GM12873 (cell line): ENCODE data around the gene CUEDC1.

Experiments used
- CTCF ChIP-seq: IDR thresholded peaks from 2 replicates; pipeline ENCODE4 v1.5.1; 2012; ENCODE audit warnings: low read depth, mild to moderate bottlenecking, moderate library complexity, low read length, control low read depth; ENCODE audit not compliant: insufficient read depth; ENCODE audit errors: missing control alignments

Gene CUEDC1

DNA sequence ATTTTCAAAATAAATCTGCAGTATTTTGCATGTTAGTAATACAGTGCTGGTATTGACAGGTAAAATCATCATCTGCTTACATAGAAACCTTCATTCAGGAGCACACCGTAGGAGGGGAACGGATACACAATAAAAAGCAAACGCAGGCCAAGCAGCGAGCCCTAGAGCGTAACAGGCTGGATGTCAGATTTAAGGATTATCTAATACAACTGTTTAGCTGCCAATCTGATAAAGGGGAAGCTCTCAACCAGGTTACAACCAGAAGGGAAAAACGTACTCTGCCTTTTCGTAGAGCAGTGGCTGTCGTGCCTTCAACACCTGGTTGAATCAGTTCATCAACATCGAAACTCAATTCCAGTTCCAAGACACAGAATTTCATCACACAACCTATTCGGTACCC lies 16.4 kb upstream of the CUEDC1 start:
- no peak for TF ChIP-seq CTCF

DNA sequence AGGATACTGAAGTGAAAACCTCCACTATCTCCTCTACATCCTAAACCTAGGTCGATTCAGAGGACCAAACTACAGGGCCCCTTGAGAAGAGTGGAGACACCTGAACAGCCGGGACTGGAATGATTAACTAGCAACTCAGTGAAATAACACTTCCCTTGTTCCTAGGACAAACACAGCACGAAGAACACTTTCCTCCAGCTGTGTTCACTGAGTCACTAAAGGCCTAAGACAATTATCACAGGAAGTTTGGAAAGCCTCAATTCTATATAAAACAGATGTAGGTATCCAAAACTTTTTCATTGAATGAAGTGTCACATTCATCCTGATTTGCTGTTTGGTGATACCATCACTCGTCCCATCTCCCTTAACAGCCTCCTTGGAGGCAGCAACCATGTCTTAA lies 15.5 kb upstream of the CUEDC1 start:
- TF ChIP-seq CTCF = no peak

DNA sequence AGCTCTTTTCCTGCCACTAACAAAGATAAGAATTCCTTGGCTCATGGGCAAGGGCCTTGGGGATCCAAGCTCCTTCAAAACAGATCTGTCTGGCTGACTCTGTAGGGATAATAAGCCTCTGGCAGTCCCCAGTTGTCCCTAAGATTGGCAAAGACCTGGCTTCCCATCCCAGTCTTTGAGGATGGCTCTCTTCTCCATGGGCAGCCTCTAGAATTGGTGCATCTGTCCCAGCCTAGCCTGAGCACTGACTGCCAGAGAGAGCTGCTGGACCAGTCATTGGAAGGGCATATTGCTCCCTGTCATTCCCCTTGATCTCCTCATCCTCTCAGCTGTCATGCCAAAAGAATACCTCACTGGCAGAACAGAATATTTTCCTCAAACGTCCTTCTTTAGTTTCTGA lies 13.2 kb upstream of the CUEDC1 start:
- TF ChIP-seq CTCF = no peak

DNA sequence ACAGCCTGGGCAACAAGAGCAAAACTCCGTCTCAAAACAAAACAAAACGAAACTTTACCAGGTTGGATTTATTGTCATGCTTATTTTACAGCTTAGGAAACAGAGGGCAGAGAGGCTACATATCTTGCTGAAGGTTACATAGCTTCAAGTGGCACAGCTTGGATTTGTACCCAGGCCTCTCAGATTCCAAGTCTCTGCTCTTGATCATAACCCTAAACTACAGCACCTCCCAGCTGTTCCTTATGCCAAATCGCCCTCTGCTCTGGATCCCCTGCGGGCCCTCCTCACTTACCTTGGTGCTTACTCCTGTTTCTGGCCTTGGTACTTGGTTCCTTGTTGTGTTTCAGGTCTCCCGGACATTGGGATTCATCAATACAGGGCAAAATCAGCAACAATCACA lies 11.7 kb upstream of the CUEDC1 start:
- no peak for TF ChIP-seq CTCF

- TF ChIP-seq CTCF = no peak
These were observed 11.0 kb upstream of the CUEDC1 start for GRCh38 chr17:57966246-57966645.

DNA sequence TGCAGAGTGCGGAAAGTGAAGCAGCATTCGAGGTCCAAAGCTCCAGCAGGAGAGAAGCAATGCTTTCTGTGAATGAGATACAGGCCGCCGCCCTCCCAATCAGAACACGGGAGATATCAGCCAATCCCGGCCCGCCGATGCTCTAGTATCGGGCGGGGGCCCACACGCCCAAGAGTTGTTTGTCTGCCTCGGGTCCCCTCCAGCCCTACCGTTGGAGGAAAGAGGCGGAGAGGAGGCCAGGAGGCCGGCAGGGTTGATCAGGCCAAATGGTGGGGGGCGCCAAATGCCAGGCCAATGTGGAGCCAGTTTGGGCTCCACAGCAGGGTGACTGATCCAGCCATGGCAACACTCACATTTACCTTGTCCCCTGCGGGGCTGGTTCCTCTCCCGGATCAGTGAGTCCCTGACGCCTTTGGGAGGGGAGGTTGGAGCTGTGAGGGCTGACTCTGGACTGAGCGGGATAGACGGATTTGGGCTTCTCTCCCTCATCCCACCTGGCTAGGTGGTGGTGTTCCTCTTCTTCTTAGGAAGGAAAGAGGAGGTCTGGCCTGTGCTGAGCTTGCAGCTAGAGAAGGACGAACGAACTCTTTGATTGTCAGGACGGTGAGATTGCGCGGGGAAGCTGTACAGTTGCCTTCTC lies 10.4 kb upstream of the CUEDC1 start:
- no peak for TF ChIP-seq CTCF

DNA sequence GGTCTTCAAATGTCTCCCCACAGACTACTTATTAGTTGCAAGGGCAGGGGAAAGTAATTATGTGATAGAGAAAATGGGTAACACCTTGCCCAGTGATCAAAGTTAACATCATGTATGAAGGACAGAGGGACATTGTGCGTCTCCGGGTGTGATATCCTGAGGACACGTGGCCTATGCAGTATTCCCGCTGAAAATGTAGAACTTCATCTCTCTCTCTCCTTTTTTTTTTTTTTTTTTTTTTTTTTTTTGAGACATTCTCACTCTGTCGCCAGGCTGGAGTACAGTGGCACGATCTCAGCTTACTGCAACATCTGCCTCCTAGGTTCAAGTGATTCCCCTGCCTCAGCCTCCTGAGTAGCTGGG lies 7.9 kb upstream of the CUEDC1 start:
- TF ChIP-seq CTCF = no peak
